HG03139 (cell line): ENCODE results near the gene RTCA.

Experiments
- ATAC-seq: cut with Tn5 transposase; IDR thresholded peaks from one replicate; pipeline ENCODE4 v1.9.1; 2021; ENCODE audit not compliant: unreplicated experiment

The RTCA gene

GRCh38 chr1:100342348-100342747 lies 76.3 kb downstream of the RTCA start:
- ATAC-seq: no peak
